K562 (cell line): ENCODE measurements around the gene CLEC2B. TPM values are rescaled to one million over a fixed set of nuclear protein-coding genes. Genes with fewer than 3 reads are reported as not detected.

ENCODE experiments used
- ATAC-seq: fragments of 200-7000 bp; cut with Tn5 transposase; 3 replicates; pipeline ENCODE4 v1.9.1; 2020; ENCODE audit warnings: moderate library complexity
- BruUV-seq: library from RNA; stranded (reverse); fragments of 400-500 nt; replicated peaks from 2 replicates; lab custom pipeline; 2021; lab: Mats Ljungman, UMichigan
- CTCF ChIA-PET: fragments of 300-600 bp; formaldehyde crosslinking; extraction: SDS; loops from one replicate; lab custom pipeline; 2021; ENCODE audit warnings: low intra/inter-chr PET ratio; lab: Yijun Ruan, JAX
- POLR2A ChIA-PET: fragments of 300-600, 350-650 bp; sonication (Branson Sonifier 250); formaldehyde crosslinking; extraction: SDS; loops from one replicate; lab custom pipeline; 2021; ENCODE audit warnings: antibody characterized with exemption, inconsistent platforms; lab: Yijun Ruan, JAX
- DNase-seq, 4 experiments: peaks; one replicate each; pipeline versions ENCODE4 v3.0.0 to v3.0.0-alpha.2; 2011 to 2018; ENCODE audit warnings: low spot score in 3 of 4, mixed read lengths in 3 of 4; ENCODE audit errors: extremely low read depth in 1 of 4
- FAIRE-seq: peaks from 2 replicates; lab custom pipeline; 2011; peaks lifted over from hg19 to GRCh38; lab: Jason Lieb, UNC
- H2AFZ ChIP-seq: 2 replicates; pipeline ENCODE4 v1.6.0; 2011; ENCODE audit warnings: low read depth, low read length, control low read depth, inconsistent platforms
- H3K27ac ChIP-seq: fragments of 200-600 bp; 3 replicates; pipeline ENCODE4 v1.8.0; 2011; ENCODE audit warnings: low read depth, mild to moderate bottlenecking, control low read depth, inconsistent platforms, low read length, moderate library complexity, mixed read lengths; ENCODE audit errors: extremely low read depth
- H3K27me3 ChIP-seq, 2 experiments: fragments of 300-600 bp in 1 of 2; 2 replicates in 1 of 2; 3 replicates in 1 of 2; pipeline versions ENCODE4 v1.6.0 to v1.8.0; 2011; ENCODE audit warnings: inconsistent platforms in 2 of 2, low read length in 2 of 2, mild to moderate bottlenecking in 1 of 2, mixed read lengths in 1 of 2, moderate library complexity in 1 of 2; ENCODE audit not compliant: control insufficient read depth in 2 of 2, insufficient read depth in 2 of 2
- H3K36me3 ChIP-seq: fragments of 300-600 bp; 3 replicates; pipeline ENCODE4 v1.8.0; 2011; ENCODE audit warnings: mild to moderate bottlenecking, low read length, inconsistent platforms; ENCODE audit not compliant: control insufficient read depth, insufficient read depth
- H3K4me1 ChIP-seq, 2 experiments: fragments of 200-600 bp in 1 of 2; replicated peaks in 1 of 2; 2 replicates in 1 of 2; 3 replicates in 1 of 2; pipeline versions ENCODE4 v1.5.1 to v1.8.0; 2011; ENCODE audit warnings: inconsistent platforms in 2 of 2, low read length in 2 of 2, mild to moderate bottlenecking in 1 of 2, mixed read lengths in 1 of 2, moderate library complexity in 1 of 2; ENCODE audit not compliant: control insufficient read depth in 2 of 2, insufficient read depth in 2 of 2
- H3K4me2 ChIP-seq: 2 replicates; pipeline ENCODE4 v1.6.1; 2011; ENCODE audit warnings: low read length, control low read depth, inconsistent platforms, mixed read lengths; ENCODE audit not compliant: insufficient read depth
- H3K4me3 ChIP-seq: fragments of 200-600 bp; sonication (generic), shearing (Covaris generic); 2 replicates; pipeline ENCODE4 v1.5.1; 2016; ENCODE audit warnings: control low read depth, inconsistent platforms
- H3K79me2 ChIP-seq: fragments of 200-600 bp; 3 replicates; pipeline ENCODE4 v1.8.0; 2011; ENCODE audit warnings: low read length, inconsistent platforms; ENCODE audit not compliant: control insufficient read depth, insufficient read depth
- H3K9ac ChIP-seq, 2 experiments: 2 replicates each; pipeline versions ENCODE4 v1.6.0 to v1.6.1; 2011; ENCODE audit warnings: low read depth in 2 of 2, low read length in 2 of 2, control low read depth in 1 of 2, inconsistent platforms in 1 of 2, mild to moderate bottlenecking in 1 of 2, mixed read lengths in 1 of 2; ENCODE audit not compliant: insufficient read depth in 1 of 2
- H3K9me1 ChIP-seq: one replicate; pipeline ENCODE4 v1.6.0; 2011; ENCODE audit warnings: inconsistent platforms, mild to moderate bottlenecking, low read length, moderate library complexity; ENCODE audit not compliant: control insufficient read depth, insufficient read depth
- H3K9me3 ChIP-seq: replicated peaks from 2 replicates; pipeline ENCODE4 v1.5.1; 2011; ENCODE audit warnings: low read depth, low read length, inconsistent platforms; ENCODE audit not compliant: control insufficient read depth, insufficient read depth
- H4K20me1 ChIP-seq: replicated peaks from 2 replicates; pipeline ENCODE4 v1.6.1; 2011; ENCODE audit warnings: low read length, inconsistent platforms, mixed read lengths; ENCODE audit not compliant: control insufficient read depth, insufficient read depth
- FOXJ2 ChIP-seq: fragments of 200-800 bp; sonication (Bioruptor generic); IDR thresholded peaks from 2 replicates; pipeline ENCODE4 v1.6.1; 2016; ENCODE audit warnings: missing genetic modification characterization, missing compliant biosample characterization
- HDAC1 ChIP-seq, 2 experiments: fragments of 450-650 bp; IDR thresholded peaks; 2 replicates each; pipeline ENCODE4 v1.6.1; 2016 to 2017; ENCODE audit warnings: inconsistent platforms in 1 of 2, mild to moderate bottlenecking in 1 of 2, moderate library complexity in 1 of 2
- HDGF ChIP-seq: fragments of 450-650 bp; IDR thresholded peaks from 2 replicates; pipeline ENCODE4 v1.6.1; 2016
- MED1 ChIP-seq: sonication (generic); formaldehyde crosslinking; IDR thresholded peaks from 2 replicates; pipeline ENCODE4 v1.8.1; 2023; ENCODE audit warnings: missing genetic modification reagents, borderline replicate concordance
- MGA ChIP-seq: fragments of 450-650 bp; IDR thresholded peaks from 2 replicates; pipeline ENCODE4 v1.6.1; 2016; ENCODE audit warnings: mild to moderate bottlenecking, moderate library complexity
- OTX1 ChIP-seq: fragments of 450-650 bp; formaldehyde crosslinking; IDR thresholded peaks from 2 replicates; pipeline ENCODE4 v1.4.0; 2022; ENCODE audit warnings: mild to moderate bottlenecking
- THAP7 ChIP-seq: fragments of 250-450 bp; sonication (Bioruptor Pico); IDR thresholded peaks from 2 replicates; pipeline ENCODE4 v1.5.0; 2021
- ZNF41 ChIP-seq: fragments of 250-450 bp; sonication (Bioruptor Pico); conservative IDR thresholded peaks from 2 replicates; pipeline ENCODE4 v1.4.0; 2020; ENCODE audit warnings: mild to moderate bottlenecking
- ZNF507 ChIP-seq: conservative IDR thresholded peaks from 2 replicates; pipeline ENCODE4 v1.6.1; 2017; ENCODE audit warnings: missing genetic modification characterization, missing compliant biosample characterization
- ZNF79 ChIP-seq: fragments of 250-450 bp; sonication (Bioruptor Pico); IDR thresholded peaks from 2 replicates; pipeline ENCODE4 v1.4.0; 2020; ENCODE audit warnings: low read depth, mild to moderate bottlenecking, moderate library complexity
- WGBS: fragments of 100-300 bp; shearing (Covaris generic); methylation state at CpG from one replicate; pipeline ENCODE4 v1.1.6; 2016; ENCODE audit warnings: low coverage, mixed read lengths; ENCODE audit not compliant: insufficient coverage; ENCODE audit errors: missing lambda C conversion rate; 5-methylcytosine and 5-hydroxymethylcytosine counted together
- in situ Hi-C: fragments of 300-500 bp; cut with MboI; formaldehyde crosslinking; loops from 4 replicates; pipeline ENCODE4 v1.15.0; 2018; ENCODE audit warnings: inconsistent platforms, mixed read lengths
- intact Hi-C: fragments of 100-400 bp; cut with micrococcal nuclease; formaldehyde crosslinking; loops from 2 replicates; pipeline ENCODE4 v1.14.2; 2022
- polyA plus RNA-seq, 8 experiments: library from polyadenylated mRNA; depleted of rRNA in 4 of 8; stranded (reverse) in 5 of 8; unstranded in 3 of 8; fragments of >200 nt; fragmentation: Nextera tagmentation in 2 of 8; fragmentation: Illumina TruSeq in 1 of 8; extraction: Ambion mirVana in 2 of 8; extraction: Trizol in 1 of 8; gene quantifications; 2 replicates each; pipeline versions ENCODE4 v1.2.1 to v1.2.3, GENCODE V29; 2011 to 2014; ENCODE audit warnings: inconsistent platforms in 1 of 8, missing spikeins in 1 of 8
- total RNA-seq, 7 experiments: library from RNA; depleted of rRNA in 6 of 7; stranded (reverse); fragments of >200 nt in 6 of 7; fragmentation: Illumina TruSeq in 2 of 7; extraction: Trizol in 2 of 7; gene quantifications; 2 replicates each; pipeline versions ENCODE4 v1.2.1 to v1.2.3, GENCODE V29; 2011 to 2021; ENCODE audit warnings: low replicate concordance in 1 of 7

The CLEC2B gene
- total and polyA plus RNA-seq, 9 of the 15 experiments (the other 6 are each of a cell fraction or from before 2014, with no cell fraction given): 1.3 to 5.9 (median 2.9) TPM

GRCh38 chr12:9805883-9806282 is 63.3 kb downstream of the CLEC2B start:
- FAIRE-seq: no peak
- no peaks in the 10 kb centered on the region for H3K79me2 ChIP-seq
- H3K9ac ChIP-seq: no peak overlapping the region
- no peak overlapping the region for H3K4me3 ChIP-seq
- intact Hi-C loops: no loop called here
- CTCF ChIA-PET: no interaction called here
- ATAC-seq: no peak
- BruUV-seq: no TSS peak
- no peaks in the 10 kb centered on the region for H3K4me1 ChIP-seq
- H3K36me3 ChIP-seq: no peaks in the 10 kb centered on the region
- H3K9me3 ChIP-seq: no peaks in the 10 kb centered on the region
- no peak overlapping the region for H3K27ac ChIP-seq
- no peak overlapping the region for H2AFZ ChIP-seq
- POLR2A ChIA-PET: interaction anchor here (0.6 kb wide), 1 partner anchor 35 kb away, joined by 3 read pairs; no protein-coding TSS in a partner anchor
- in situ Hi-C loops: loop anchor here (25.0 kb wide), 1 partner anchor 331 kb away; the partner anchor contains the start of gene CLEC7A
- H4K20me1 ChIP-seq: no peaks in the 10 kb centered on the region
- H3K27me3 ChIP-seq: no peaks in the 10 kb centered on the region
- H3K9me1 ChIP-seq: no peaks in the 10 kb centered on the region
- WGBS: 51% methylated on average over 2 of the region's 2 CpGs
- H3K4me2 ChIP-seq: no peak overlapping the region
- no peak for DNase-seq
- TF ChIP-seq MGA: no peak
- TF ChIP-seq FOXJ2 (tag): no peak
- no peak for TF ChIP-seq HDGF
- no peak for TF ChIP-seq ZNF79 (CRISPR knock-in tag)
- TF ChIP-seq ZNF507 (tag): no peak
- TF ChIP-seq MED1 (CRISPR knock-in tag): no peak
- no peak for TF ChIP-seq ZNF41 (CRISPR knock-in tag)
- no peak for TF ChIP-seq OTX1 (CRISPR knock-in tag)
- no peak for TF ChIP-seq THAP7 (CRISPR knock-in tag)
- no peak for TF ChIP-seq HDAC1 (IDR thresholded peaks at IDR 0.05)
